Gastroesophageal sphincter (tissue), 3 donors: ENCODE data around the gene KIAA0825.

Experiments used
- POLR2A ChIP-seq, 2 donors: fragments of 450-650 bp; IDR thresholded peaks; one replicate each; pipeline ENCODE4 v1.6.1; 2017; ENCODE audit warnings: antibody characterized with exemption in 2 of 2, mild to moderate bottlenecking in 2 of 2, moderate library complexity in 1 of 2
- POLR2AphosphoS5 ChIP-seq: sonication (generic); formaldehyde crosslinking; IDR thresholded peaks from one replicate; pipeline ENCODE4 v1.6.1; 2017; ENCODE audit warnings: antibody characterized with exemption
- TF ChIP-seq, protein P1 (sequence below), 4 experiments: fragments of 200-600 bp in 2 of 4; fragments of 450-650 bp in 2 of 4; sonication (generic) in 1 of 4; IDR thresholded peaks; one replicate each; pipeline ENCODE4 v1.5.1; 2017 to 2019; ENCODE audit warnings: antibody characterized with exemption in 4 of 4, mild to moderate bottlenecking in 2 of 4, moderate library complexity in 2 of 4

DNA sequence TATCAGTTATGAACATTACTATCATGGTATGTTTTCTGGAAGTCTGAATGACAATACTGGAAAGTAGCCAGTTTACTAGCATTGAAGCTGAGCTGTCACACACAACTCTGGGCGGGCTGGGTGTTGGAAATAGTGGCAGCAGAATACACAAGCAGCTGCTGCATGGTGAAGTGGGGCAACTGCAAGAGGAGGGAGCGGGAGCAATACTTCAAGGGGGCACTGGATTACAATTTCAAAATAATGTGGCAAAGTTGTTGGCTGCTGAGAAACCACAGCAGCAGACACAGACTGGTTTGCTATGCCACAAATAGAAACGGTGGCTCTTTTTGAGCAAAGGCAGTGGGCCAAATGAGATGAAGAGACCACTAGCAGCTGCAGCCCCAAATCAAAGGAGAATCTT lies 350.2 kb downstream of the KIAA0825 start:
- TF ChIP-seq, protein P1, sequence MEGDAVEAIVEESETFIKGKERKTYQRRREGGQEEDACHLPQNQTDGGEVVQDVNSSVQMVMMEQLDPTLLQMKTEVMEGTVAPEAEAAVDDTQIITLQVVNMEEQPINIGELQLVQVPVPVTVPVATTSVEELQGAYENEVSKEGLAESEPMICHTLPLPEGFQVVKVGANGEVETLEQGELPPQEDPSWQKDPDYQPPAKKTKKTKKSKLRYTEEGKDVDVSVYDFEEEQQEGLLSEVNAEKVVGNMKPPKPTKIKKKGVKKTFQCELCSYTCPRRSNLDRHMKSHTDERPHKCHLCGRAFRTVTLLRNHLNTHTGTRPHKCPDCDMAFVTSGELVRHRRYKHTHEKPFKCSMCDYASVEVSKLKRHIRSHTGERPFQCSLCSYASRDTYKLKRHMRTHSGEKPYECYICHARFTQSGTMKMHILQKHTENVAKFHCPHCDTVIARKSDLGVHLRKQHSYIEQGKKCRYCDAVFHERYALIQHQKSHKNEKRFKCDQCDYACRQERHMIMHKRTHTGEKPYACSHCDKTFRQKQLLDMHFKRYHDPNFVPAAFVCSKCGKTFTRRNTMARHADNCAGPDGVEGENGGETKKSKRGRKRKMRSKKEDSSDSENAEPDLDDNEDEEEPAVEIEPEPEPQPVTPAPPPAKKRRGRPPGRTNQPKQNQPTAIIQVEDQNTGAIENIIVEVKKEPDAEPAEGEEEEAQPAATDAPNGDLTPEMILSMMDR (IDR thresholded peaks at IDR 0.05), result no peak
- TF ChIP-seq POLR2AphosphoS5 (no peak), POLR2A (IDR thresholded peaks at IDR 0.05) (no peak)
